ENCODE data around the gene MAML3. TPM values are rescaled to one million over a fixed set of nuclear protein-coding genes. Genes with fewer than 3 reads are reported as not detected.

The MAML3 gene
- total and polyA plus RNA-seq, 2 of the 13 experiments (the other 11 are each of a cell fraction or from before 2014, with no cell fraction given): 0.05 to 0.13 TPM

DNA sequence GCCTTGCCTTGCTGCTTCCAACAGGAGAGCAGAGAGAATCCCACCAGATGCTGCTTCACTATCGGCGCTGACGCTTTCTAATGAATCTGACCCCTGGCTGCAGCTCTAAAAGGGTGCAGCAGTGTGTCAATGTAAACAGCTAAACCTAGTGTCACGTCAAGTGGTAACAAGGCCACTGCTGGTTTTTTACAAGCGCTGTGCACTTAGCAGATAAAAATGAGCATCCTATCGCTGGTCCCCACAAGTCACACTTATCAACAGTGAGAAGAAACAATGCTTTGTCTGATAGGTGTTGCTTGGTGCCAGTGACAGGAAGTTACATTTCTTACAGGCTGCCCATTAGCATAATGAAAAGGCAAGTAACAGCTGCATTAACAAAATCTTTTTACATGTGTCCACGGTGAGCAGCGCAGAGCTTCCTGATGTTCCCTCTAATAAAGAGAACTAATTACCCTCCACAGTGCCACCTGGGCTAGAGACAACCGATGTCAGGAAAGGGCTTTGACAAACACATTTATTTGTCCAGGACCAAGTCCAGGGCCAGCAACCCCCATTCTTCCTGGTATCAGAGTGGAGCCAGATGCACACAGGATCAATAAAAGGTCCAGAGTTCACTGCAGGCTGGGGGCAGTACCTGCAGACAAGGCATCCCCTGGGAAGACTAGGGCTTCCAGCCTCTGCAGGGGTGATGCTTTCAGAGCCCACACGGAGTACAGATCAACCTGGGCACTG lies 312.4 kb downstream of the MAML3 start (continued):
- TF ChIP-seq RAD51 (IDR thresholded peaks at IDR 0.05; ENCODE audit: borderline replicate concordance) (no peak), NFYC (CRISPR knock-in tag; IDR thresholded peaks at IDR 0.05) (peak; percentile 30; the same call in 1 of the 2 replicates), ZMYM3 (CRISPR knock-in tag; IDR thresholded peaks at IDR 0.05) (peak; percentile 88; the same call in 1 of the 2 replicates), CENPT (CRISPR knock-in tag; IDR thresholded peaks at IDR 0.05; ENCODE audit: low read depth) (no peak), ZNF335 (CRISPR knock-in tag; IDR thresholded peaks at IDR 0.05) (0 out of 2 replicates have a peak, but pooled peaks have one; percentile 46), ZNF720 (CRISPR knock-in tag; IDR thresholded peaks at IDR 0.05) (no peak), ZNF484 (CRISPR knock-in tag; IDR thresholded peaks at IDR 0.05; ENCODE audit: borderline replicate concordance, low read depth) (no peak), KLF11 (CRISPR knock-in tag; IDR thresholded peaks at IDR 0.05) (no peak), KLF13 (CRISPR knock-in tag; IDR thresholded peaks at IDR 0.05) (no peak), NR2F2 (IDR thresholded peaks at IDR 0.05; ENCODE audit: borderline replicate concordance, low read depth) (peak; percentile 84), ZKSCAN8 (CRISPR knock-in tag; IDR thresholded peaks at IDR 0.05; ENCODE audit: borderline replicate concordance) (peak; percentile 83; the same call in 1 of the 2 replicates), ARID2 (CRISPR knock-in tag; IDR thresholded peaks at IDR 0.05; ENCODE audit: borderline replicate concordance) (peak; percentile 91), PCBP2 (optimal IDR thresholded peaks at IDR 0.05; ENCODE audit: low read depth, low read length, poor library complexity, severe bottlenecking) (no peak)
- TF ChIP-seq, protein P1, sequence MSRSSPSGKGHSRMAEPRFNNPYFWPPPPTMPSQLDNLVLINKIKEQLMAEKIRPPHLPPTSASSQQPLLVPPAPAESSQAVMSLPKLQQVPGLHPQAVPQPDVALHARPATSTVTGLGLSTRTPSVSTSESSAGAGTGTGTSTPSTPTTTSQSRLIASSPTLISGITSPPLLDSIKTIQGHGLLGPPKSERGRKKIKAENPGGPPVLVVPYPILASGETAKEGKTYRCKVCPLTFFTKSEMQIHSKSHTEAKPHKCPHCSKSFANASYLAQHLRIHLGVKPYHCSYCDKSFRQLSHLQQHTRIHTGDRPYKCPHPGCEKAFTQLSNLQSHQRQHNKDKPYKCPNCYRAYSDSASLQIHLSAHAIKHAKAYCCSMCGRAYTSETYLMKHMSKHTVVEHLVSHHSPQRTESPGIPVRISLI (CRISPR knock-in tag; IDR thresholded peaks at IDR 0.05; ENCODE audit: borderline replicate concordance): peak; percentile 73
- TF ChIP-seq, protein P2, sequence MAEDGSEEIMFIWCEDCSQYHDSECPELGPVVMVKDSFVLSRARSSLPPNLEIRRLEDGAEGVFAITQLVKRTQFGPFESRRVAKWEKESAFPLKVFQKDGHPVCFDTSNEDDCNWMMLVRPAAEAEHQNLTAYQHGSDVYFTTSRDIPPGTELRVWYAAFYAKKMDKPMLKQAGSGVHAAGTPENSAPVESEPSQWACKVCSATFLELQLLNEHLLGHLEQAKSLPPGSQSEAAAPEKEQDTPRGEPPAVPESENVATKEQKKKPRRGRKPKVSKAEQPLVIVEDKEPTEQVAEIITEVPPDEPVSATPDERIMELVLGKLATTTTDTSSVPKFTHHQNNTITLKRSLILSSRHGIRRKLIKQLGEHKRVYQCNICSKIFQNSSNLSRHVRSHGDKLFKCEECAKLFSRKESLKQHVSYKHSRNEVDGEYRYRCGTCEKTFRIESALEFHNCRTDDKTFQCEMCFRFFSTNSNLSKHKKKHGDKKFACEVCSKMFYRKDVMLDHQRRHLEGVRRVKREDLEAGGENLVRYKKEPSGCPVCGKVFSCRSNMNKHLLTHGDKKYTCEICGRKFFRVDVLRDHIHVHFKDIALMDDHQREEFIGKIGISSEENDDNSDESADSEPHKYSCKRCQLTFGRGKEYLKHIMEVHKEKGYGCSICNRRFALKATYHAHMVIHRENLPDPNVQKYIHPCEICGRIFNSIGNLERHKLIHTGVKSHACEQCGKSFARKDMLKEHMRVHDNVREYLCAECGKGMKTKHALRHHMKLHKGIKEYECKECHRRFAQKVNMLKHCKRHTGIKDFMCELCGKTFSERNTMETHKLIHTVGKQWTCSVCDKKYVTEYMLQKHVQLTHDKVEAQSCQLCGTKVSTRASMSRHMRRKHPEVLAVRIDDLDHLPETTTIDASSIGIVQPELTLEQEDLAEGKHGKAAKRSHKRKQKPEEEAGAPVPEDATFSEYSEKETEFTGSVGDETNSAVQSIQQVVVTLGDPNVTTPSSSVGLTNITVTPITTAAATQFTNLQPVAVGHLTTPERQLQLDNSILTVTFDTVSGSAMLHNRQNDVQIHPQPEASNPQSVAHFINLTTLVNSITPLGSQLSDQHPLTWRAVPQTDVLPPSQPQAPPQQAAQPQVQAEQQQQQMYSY (CRISPR knock-in tag; IDR thresholded peaks at IDR 0.05): peak; percentile 19; the same call in 1 of the 2 replicates
- TF ChIP-seq, protein P3, sequence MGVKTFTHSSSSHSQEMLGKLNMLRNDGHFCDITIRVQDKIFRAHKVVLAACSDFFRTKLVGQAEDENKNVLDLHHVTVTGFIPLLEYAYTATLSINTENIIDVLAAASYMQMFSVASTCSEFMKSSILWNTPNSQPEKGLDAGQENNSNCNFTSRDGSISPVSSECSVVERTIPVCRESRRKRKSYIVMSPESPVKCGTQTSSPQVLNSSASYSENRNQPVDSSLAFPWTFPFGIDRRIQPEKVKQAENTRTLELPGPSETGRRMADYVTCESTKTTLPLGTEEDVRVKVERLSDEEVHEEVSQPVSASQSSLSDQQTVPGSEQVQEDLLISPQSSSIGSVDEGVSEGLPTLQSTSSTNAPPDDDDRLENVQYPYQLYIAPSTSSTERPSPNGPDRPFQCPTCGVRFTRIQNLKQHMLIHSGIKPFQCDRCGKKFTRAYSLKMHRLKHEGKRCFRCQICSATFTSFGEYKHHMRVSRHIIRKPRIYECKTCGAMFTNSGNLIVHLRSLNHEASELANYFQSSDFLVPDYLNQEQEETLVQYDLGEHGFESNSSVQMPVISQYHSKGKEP (CRISPR knock-in tag; IDR thresholded peaks at IDR 0.05): no peak
- TF ChIP-seq, protein P4, sequence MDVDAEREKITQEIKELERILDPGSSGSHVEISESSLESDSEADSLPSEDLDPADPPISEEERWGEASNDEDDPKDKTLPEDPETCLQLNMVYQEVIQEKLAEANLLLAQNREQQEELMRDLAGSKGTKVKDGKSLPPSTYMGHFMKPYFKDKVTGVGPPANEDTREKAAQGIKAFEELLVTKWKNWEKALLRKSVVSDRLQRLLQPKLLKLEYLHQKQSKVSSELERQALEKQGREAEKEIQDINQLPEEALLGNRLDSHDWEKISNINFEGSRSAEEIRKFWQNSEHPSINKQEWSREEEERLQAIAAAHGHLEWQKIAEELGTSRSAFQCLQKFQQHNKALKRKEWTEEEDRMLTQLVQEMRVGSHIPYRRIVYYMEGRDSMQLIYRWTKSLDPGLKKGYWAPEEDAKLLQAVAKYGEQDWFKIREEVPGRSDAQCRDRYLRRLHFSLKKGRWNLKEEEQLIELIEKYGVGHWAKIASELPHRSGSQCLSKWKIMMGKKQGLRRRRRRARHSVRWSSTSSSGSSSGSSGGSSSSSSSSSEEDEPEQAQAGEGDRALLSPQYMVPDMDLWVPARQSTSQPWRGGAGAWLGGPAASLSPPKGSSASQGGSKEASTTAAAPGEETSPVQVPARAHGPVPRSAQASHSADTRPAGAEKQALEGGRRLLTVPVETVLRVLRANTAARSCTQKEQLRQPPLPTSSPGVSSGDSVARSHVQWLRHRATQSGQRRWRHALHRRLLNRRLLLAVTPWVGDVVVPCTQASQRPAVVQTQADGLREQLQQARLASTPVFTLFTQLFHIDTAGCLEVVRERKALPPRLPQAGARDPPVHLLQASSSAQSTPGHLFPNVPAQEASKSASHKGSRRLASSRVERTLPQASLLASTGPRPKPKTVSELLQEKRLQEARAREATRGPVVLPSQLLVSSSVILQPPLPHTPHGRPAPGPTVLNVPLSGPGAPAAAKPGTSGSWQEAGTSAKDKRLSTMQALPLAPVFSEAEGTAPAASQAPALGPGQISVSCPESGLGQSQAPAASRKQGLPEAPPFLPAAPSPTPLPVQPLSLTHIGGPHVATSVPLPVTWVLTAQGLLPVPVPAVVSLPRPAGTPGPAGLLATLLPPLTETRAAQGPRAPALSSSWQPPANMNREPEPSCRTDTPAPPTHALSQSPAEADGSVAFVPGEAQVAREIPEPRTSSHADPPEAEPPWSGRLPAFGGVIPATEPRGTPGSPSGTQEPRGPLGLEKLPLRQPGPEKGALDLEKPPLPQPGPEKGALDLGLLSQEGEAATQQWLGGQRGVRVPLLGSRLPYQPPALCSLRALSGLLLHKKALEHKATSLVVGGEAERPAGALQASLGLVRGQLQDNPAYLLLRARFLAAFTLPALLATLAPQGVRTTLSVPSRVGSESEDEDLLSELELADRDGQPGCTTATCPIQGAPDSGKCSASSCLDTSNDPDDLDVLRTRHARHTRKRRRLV (CRISPR knock-in tag; IDR thresholded peaks at IDR 0.05): no peak

Measured in HepG2 (cell line).